ENCODE measurements around the gene ASB10.

Gene ASB10

GRCh38 chr7:151173386-151174245, 13.4 kb downstream of the ASB10 start:
- no peak for DNase-seq

DNA sequence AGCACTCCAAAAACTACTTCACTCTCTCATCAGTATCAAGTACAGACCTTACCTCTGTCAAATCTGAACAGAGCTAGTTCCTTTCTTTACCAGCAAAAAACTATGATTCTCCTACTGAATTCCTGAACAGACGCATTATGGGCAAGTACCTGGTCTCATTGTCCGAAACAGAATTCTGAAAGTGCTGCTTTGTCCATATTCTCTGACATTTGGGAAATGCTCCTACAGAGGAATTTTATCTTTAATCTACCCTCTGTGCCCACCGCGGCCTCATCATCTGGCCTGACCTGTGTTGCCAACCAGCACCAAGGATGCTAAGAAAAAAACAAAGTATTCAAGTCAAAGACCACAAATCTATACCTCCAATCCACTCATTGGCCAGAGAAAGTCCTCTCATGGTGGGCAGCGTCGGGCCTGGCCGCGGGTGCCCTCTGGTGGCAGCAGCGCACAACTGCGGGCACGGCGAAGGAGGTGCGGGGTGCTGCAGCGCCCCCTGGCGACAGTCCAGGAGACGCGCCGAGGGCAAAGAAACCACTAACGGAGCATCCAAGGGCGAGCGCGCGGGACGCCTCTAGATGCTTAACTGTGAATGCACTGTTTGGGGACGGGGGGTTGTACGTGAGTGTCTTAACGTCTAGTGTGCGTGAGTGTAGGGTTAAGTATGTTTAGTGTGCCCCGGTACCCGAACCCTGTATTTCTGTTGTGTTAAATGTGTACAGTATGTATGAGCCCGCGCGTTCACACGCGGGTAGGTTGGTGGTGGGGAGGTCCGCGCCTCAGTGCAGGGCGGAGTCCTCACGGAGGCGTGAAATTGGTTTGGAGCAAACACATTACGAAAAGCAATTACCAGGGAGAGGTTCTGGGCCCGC, 14.5 kb downstream of the ASB10 start:
- Mint-ChIP-seq H3K27me3 (peaks cover 74% of the 10 kb centered on the region), H3K4me3 (no peak overlapping the region), H3K36me3 (ENCODE audit: low read depth) (no peaks in the 10 kb centered on the region), H3K27ac (no peak overlapping the region), H3K9me3 (no peaks in the 10 kb centered on the region), H3K4me1 (ENCODE audit: low read depth) (peaks cover 3% of the 10 kb centered on the region)
- peak; percentile 89 for DNase-seq

More at GRCh38 chr7:151173386-151174245, 13.4 kb downstream of the ASB10 start:
- peaks cover 1% of the 10 kb centered on the region for H3K4me1 Mint-ChIP-seq (ENCODE audit: low read depth)
- H3K27ac Mint-ChIP-seq = no peak overlapping the region
- peaks cover 69% of the 10 kb centered on the region for H3K27me3 Mint-ChIP-seq
- no peak overlapping the region for H3K4me3 Mint-ChIP-seq
- no peaks in the 10 kb centered on the region for H3K36me3 Mint-ChIP-seq (ENCODE audit: low read depth)
- H3K9me3 Mint-ChIP-seq = no peaks in the 10 kb centered on the region

DNA sequence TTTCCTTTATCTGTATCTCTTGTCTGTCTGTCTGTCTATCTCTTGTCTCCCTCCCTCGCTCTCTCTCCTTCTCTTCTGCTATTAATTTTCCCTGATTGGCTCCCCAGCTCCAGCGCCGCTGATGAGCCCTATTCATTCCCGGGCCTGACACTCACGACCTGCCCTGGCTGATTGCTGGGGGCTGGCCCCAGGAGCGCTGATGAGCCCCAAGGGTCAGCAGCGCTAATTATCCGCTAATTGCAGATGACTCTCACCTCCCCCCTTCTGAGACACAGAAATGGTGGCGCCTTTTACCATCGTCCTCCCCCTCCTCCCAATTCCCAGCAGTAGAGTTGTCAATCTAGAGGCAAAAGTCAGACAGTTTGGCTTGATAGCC, 18.3 kb downstream of the ASB10 start:
- DNase-seq = no peak
- H3K4me1 Mint-ChIP-seq (ENCODE audit: low read depth) = peaks cover 7% of the 10 kb centered on the region
- no peaks in the 10 kb centered on the region for H3K36me3 Mint-ChIP-seq (ENCODE audit: low read depth)
- no peak overlapping the region for H3K4me3 Mint-ChIP-seq
- H3K9me3 Mint-ChIP-seq = no peaks in the 10 kb centered on the region
- H3K27ac Mint-ChIP-seq = no peak overlapping the region
- peaks cover 51% of the 10 kb centered on the region for H3K27me3 Mint-ChIP-seq

- peak overlapping the region; percentile 57 for H3K4me3 Mint-ChIP-seq
- no peak overlapping the region for H3K27ac Mint-ChIP-seq
- H3K27me3 Mint-ChIP-seq = peaks cover 46% of the 10 kb centered on the region
- H3K4me1 Mint-ChIP-seq (ENCODE audit: low read depth) = peaks cover 7% of the 10 kb centered on the region
- no peaks in the 10 kb centered on the region for H3K36me3 Mint-ChIP-seq (ENCODE audit: low read depth)
- peak; percentile 81 for DNase-seq
- H3K9me3 Mint-ChIP-seq = no peaks in the 10 kb centered on the region
Measured at GRCh38 chr7:151168003-151168786, 18.9 kb downstream of the ASB10 start.

DNA sequence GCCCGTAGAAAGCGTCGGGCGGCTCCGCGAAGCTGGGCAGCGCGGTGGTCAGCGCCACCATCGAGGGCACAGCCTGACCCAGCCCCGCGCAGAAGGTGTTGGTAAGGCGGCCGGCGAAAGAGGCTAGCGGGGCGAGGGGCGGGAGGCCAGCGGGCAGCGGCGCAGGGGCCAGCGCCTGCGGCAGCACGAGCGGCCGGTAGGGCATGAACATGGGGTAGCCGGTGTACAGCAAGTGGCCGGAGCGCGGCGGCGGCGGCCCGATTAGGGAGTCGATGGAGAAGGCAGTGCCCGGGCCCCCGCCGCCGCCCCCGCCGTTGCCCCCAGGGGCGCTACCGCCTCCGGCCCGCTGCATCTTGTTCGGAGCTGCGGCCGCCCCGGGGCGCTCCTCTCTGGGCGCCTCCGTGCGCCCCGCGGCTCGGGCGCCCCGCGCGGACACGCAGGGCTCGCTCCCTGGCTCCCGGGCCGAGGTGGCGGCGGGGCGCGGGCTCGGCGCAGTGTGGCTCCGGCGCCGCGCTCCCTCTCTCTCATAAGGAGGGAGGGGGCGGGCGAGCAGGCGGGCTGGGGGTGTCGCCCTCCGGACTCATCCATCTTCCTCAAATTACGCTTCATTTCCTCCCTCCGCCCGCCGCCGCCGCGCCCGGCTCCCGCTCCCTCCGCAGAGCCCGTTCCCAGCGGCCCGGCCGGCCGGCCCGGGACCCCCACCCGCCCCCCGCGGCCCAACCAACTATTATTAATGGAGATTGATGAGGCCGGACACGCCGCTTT, 19.7 kb downstream of the ASB10 start, which contains the start of gene GBX1:
GBX1 (minus strand) TSS at position 498 of the 765 bp plus-strand sequence; CDS start at position 352, 146 bp downstream.
- H3K4me1 Mint-ChIP-seq (ENCODE audit: low read depth) = peaks cover 6% of the 10 kb centered on the region
- no peak for DNase-seq
- H3K27ac Mint-ChIP-seq = no peak within 1 kb of the TSS
- peak within 1 kb of the TSS; percentile 57 for H3K4me3 Mint-ChIP-seq
- peaks cover 37% of the 10 kb centered on the region for H3K27me3 Mint-ChIP-seq
- H3K9me3 Mint-ChIP-seq = no peaks in the 10 kb centered on the region
- H3K36me3 Mint-ChIP-seq (ENCODE audit: low read depth) = no peaks in the 10 kb centered on the region

- Mint-ChIP-seq H3K36me3 (ENCODE audit: low read depth) (no peaks in the 10 kb centered on the region), H3K4me1 (ENCODE audit: low read depth) (peaks cover 6% of the 10 kb centered on the region), H3K9me3 (no peaks in the 10 kb centered on the region), H3K4me3 (peak overlapping the region; percentile 32), H3K27me3 (peaks cover 31% of the 10 kb centered on the region), H3K27ac (no peak overlapping the region)
- no peak for DNase-seq
Measured at GRCh38 chr7:151166629-151167196, 20.3 kb downstream of the ASB10 start.

GRCh38 chr7:151161757-151162156, 25.3 kb downstream of the ASB10 start:
- no peak overlapping the region for H3K27ac Mint-ChIP-seq
- DNase-seq = no peak
- peaks cover 4% of the 10 kb centered on the region for H3K4me1 Mint-ChIP-seq (ENCODE audit: low read depth)
- H3K36me3 Mint-ChIP-seq (ENCODE audit: low read depth) = no peaks in the 10 kb centered on the region
- H3K27me3 Mint-ChIP-seq = peaks cover 8% of the 10 kb centered on the region
- no peaks in the 10 kb centered on the region for H3K9me3 Mint-ChIP-seq
- H3K4me3 Mint-ChIP-seq = no peak overlapping the region

GRCh38 chr7:151157645-151158329, 29.3 kb downstream of the ASB10 start:
- Mint-ChIP-seq H3K9me3 (no peaks in the 10 kb centered on the region), H3K27ac (no peak overlapping the region), H3K36me3 (ENCODE audit: low read depth) (no peaks in the 10 kb centered on the region), H3K27me3 (peaks cover 28% of the 10 kb centered on the region), H3K4me1 (ENCODE audit: low read depth) (no peaks in the 10 kb centered on the region), H3K4me3 (no peak overlapping the region)
- DNase-seq = no peak

- DNase-seq = no peak
- Mint-ChIP-seq H3K9me3 (no peaks in the 10 kb centered on the region), H3K27me3 (peaks cover 44% of the 10 kb centered on the region), H3K4me1 (ENCODE audit: low read depth) (no peaks in the 10 kb centered on the region), H3K27ac (no peak overlapping the region), H3K36me3 (ENCODE audit: low read depth) (no peaks in the 10 kb centered on the region), H3K4me3 (no peak overlapping the region)
Measured at GRCh38 chr7:151152643-151153513, 34.2 kb downstream of the ASB10 start.

DNA sequence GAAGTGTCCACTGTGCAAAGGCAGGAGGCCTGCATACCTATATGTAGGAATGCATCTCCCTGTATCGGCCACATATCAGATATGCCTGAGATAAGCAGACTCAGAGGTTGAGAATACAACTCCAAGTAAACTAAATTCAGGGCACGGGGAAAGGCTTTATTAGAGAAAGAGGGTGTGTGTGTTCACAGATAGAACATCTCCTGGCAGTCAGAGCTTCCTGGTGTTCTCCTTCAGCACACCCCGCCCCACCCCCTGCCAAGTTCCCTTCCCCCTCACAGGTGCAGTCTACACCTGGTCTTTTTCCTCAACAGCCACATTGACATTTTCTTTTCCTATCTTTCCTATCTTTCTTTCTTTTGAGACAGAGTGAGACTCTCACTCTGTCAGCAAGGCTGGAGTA, 36.7 kb downstream of the ASB10 start:
- Mint-ChIP-seq H3K4me3 (no peak overlapping the region), H3K27ac (no peak overlapping the region), H3K4me1 (ENCODE audit: low read depth) (no peaks in the 10 kb centered on the region), H3K9me3 (no peaks in the 10 kb centered on the region), H3K27me3 (peaks cover 29% of the 10 kb centered on the region), H3K36me3 (ENCODE audit: low read depth) (no peaks in the 10 kb centered on the region)
- DNase-seq = no peak

DNA sequence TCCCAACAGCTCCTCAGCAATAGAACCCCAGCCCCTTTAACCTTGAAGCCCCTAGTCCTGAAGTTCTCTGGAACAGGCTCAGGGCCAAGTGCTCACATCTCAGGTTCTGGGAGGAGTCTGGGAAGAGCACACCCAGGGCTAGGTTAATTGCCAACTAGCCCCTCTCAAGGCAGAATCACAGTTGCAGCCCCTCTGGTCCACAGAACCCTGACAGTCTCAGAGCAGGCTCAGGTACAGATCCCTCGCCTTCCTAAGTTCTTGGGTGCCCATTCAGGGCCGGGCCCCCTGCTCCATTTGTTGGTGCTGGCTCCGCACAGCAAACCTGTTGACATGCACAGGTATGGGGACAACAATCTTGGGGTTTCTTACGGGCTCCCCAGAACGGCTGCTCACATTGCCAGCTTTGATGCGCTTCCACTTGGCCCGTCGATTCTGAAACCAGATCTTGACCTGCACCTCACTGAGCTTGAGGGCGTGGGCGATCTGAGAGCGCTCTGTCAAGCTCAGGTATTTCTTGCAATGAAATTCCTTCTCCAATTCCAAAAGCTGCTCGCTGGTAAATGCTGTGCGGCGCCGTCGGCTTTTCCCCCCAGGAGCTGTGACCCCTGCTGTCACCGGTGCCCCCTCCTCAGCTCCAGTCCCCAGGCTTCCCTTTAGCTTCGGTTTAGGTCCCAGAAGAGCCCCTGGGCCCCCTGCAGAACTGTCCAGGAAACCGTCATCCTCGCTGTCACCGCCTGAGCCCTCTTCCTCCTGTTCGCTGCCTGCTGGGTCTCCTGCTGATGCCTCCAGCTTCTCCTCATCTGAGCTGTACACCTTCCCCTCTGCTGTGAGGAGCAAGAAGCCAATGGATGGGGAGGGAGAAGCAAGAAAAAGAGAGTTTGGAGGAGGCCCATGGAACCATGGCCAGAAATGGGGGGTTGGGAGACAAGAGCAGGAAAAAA, 38.5 kb downstream of the ASB10 start:
- peaks cover 19% of the 10 kb centered on the region for H3K27me3 Mint-ChIP-seq
- no peak overlapping the region for H3K27ac Mint-ChIP-seq
- H3K4me1 Mint-ChIP-seq (ENCODE audit: low read depth) = no peaks in the 10 kb centered on the region
- peaks cover 9% of the 10 kb centered on the region for H3K36me3 Mint-ChIP-seq (ENCODE audit: low read depth)
- no peak overlapping the region for H3K4me3 Mint-ChIP-seq
- H3K9me3 Mint-ChIP-seq = no peaks in the 10 kb centered on the region
- peak; percentile 14 for DNase-seq

Measured in activated T-cell treated with anti-CD3 and anti-CD28 coated beads, Interleukin-2, amount 50 U/mL, for 24 hours (primary cell).